Measurements from ENCODE around the gene POLA2. TPM values are rescaled to one million over a fixed set of nuclear protein-coding genes. Genes with fewer than 3 reads are reported as not detected.
A peak's percentile ranks its signal among the peaks of the same experiment; 100 is the strongest.

The POLA2 gene
- total and polyA plus RNA-seq, 9 of the 15 experiments (the other 6 are each of a cell fraction or from before 2014, with no cell fraction given) = 2.7 to 134 (median 44.4) TPM

DNA sequence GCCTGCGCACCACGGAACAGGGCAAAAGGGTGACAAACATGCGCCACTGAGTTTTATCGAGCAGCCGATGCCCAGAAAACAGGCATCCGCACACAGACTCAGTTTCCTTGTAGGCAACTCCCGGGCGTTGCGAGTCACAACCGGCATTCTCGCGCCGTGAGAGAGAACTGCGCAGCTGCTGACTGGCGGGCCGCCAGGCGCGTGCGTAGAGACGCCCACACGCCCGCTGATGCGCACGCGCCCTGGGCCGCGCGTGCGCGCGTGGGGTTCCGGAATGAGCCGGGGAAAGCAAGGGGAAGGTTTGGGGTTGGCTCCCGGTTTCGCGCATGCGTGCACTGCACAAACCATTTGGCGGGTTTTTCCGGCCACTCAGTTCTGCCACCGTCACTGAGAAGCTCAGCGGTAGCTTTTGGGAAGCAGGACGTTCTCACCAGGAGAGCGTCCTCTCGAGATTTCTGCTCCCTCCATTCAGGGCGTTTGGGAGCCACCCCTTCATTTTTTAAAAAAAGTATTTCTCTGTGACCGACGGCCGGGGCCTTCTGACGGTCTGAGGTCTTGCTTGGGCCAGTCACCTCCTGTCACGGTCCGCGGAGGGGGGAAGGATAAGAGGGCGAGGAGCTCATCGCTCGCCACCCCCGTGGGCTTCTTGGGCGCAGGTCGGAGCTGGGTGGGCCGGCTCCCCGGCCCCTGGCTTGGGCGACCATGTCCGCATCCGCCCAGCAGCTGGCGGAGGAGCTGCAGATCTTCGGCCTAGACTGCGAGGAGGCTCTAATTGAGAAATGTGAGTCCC is at the start of gene POLA2 (continued):
- TF ChIP-seq TEAD1 (CRISPR knock-in tag; IDR thresholded peaks at IDR 0.05) = peak in 1 of 2 experiments; percentile 60; a peak in 1 of 4 replicates
- no peak for TF ChIP-seq FUS (optimal IDR thresholded peaks at IDR 0.05; ENCODE audit: low read depth, low read length)
- no peak for TF ChIP-seq ASH1L (IDR thresholded peaks at IDR 0.05; ENCODE audit: borderline replicate concordance, low read depth, partially characterized antibody)
- peak in 1 of 2 experiments; percentile 44; a peak in 2 of 4 replicates for TF ChIP-seq HDAC1 (IDR thresholded peaks at IDR 0.05)
- no peak for TF ChIP-seq TRIM24 (IDR thresholded peaks at IDR 0.05)
- TF ChIP-seq, protein P1, sequence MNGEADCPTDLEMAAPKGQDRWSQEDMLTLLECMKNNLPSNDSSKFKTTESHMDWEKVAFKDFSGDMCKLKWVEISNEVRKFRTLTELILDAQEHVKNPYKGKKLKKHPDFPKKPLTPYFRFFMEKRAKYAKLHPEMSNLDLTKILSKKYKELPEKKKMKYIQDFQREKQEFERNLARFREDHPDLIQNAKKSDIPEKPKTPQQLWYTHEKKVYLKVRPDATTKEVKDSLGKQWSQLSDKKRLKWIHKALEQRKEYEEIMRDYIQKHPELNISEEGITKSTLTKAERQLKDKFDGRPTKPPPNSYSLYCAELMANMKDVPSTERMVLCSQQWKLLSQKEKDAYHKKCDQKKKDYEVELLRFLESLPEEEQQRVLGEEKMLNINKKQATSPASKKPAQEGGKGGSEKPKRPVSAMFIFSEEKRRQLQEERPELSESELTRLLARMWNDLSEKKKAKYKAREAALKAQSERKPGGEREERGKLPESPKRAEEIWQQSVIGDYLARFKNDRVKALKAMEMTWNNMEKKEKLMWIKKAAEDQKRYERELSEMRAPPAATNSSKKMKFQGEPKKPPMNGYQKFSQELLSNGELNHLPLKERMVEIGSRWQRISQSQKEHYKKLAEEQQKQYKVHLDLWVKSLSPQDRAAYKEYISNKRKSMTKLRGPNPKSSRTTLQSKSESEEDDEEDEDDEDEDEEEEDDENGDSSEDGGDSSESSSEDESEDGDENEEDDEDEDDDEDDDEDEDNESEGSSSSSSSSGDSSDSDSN (IDR thresholded peaks at IDR 0.05; ENCODE audit: borderline replicate concordance in 1 of 2, low read depth in 2 of 2, low read length in 2 of 2) = peak in 1 of 2 experiments; percentile 31; a peak in 1 of 4 replicates
- TF ChIP-seq HOXB6 (CRISPR knock-in tag; IDR thresholded peaks at IDR 0.05; ENCODE audit: borderline replicate concordance) = no peak
- peak; percentile 88; the same call in 1 of the 2 replicates for TF ChIP-seq GTF2F1 (IDR thresholded peaks at IDR 0.05; ENCODE audit: low read depth, low read length)
- TF ChIP-seq PHB2 (IDR thresholded peaks at IDR 0.05; ENCODE audit: low read depth) = no peak
- 0 out of 2 replicates have a peak, but pooled peaks have one; percentile 36 for TF ChIP-seq ZBTB17 (CRISPR knock-in tag; IDR thresholded peaks at IDR 0.05)
- TF ChIP-seq CHD1 (IDR thresholded peaks at IDR 0.05; ENCODE audit: low read length) = peak; percentile 94
- 0 out of 4 replicates have a peak, but pooled peaks of 1 of the 2 experiments have one; percentile 46 for TF ChIP-seq TBL1XR1 (IDR thresholded peaks at IDR 0.05; ENCODE audit: low read length in 2 of 2)
- 0 out of 2 replicates have a peak, but pooled peaks have one; percentile 9 for TF ChIP-seq BRD4 (IDR thresholded peaks at IDR 0.05)
- TF ChIP-seq ZNF79 (CRISPR knock-in tag; IDR thresholded peaks at IDR 0.05; ENCODE audit: low read depth) = no peak
- no peak for TF ChIP-seq HDAC8 (tag; IDR thresholded peaks at IDR 0.05)
- TF ChIP-seq SPI1 (IDR thresholded peaks at IDR 0.05; ENCODE audit: borderline replicate concordance, low read depth, low read length) = no peak
- TF ChIP-seq TSHZ1 (CRISPR knock-in tag; IDR thresholded peaks at IDR 0.05) = no peak
- TF ChIP-seq ATF2 (CRISPR knock-in tag; IDR thresholded peaks at IDR 0.05) = no peak
- TF ChIP-seq, protein P2, sequence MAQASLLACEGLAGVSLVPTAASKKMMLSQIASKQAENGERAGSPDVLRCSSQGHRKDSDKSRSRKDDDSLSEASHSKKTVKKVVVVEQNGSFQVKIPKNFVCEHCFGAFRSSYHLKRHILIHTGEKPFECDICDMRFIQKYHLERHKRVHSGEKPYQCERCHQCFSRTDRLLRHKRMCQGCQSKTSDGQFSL (CRISPR knock-in tag; IDR thresholded peaks at IDR 0.05) = no peak
- TF ChIP-seq, protein P2 (tag; IDR thresholded peaks at IDR 0.05) = no peak
